ENCODE measurements around the gene PSEN1.
A peak's percentile ranks its signal among the peaks of the same experiment; 100 is the strongest.

PSEN1 gene

GRCh38 chr14:73136387-73137225 is at the start of gene PSEN1:
Gene PSEN1, plus strand, starts transcription at chr14:73136507. Its CDS starts 11,513 bp downstream, at chr14:73148020.
- peak; percentile 90 to 97 (median 96) for DNase-seq

- DNase-seq: no peak
Measured at GRCh38 chr14:73091044-73091443, 45.3 kb upstream of the PSEN1 start.

- DNase-seq: no peak
Measured at GRCh38 chr14:73097421-73097820, 38.9 kb upstream of the PSEN1 start.

GRCh38 chr14:73100334-73100733 is 36.0 kb upstream of the PSEN1 start:
- no peak for DNase-seq

GRCh38 chr14:73102806-73103497 is 33.4 kb upstream of the PSEN1 start:
- no peak for DNase-seq

GRCh38 chr14:73105050-73105449 is 31.3 kb upstream of the PSEN1 start:
- no peak for DNase-seq

- no peak for DNase-seq
Measured at GRCh38 chr14:73105727-73106126, 30.6 kb upstream of the PSEN1 start.

- no peak for DNase-seq
Measured at GRCh38 chr14:73116079-73116665, 20.1 kb upstream of the PSEN1 start.

GRCh38 chr14:73124180-73124894 is 12.0 kb upstream of the PSEN1 start:
- DNase-seq: no peak

GRCh38 chr14:73125169-73125588 is 11.1 kb upstream of the PSEN1 start:
- DNase-seq: no peak

- DNase-seq: no peak
Measured at GRCh38 chr14:73125746-73126145, 10.6 kb upstream of the PSEN1 start.

GRCh38 chr14:73133795-73134194 is 2.5 kb upstream of the PSEN1 start:
- no peak for DNase-seq

GRCh38 chr14:73136085-73136386 is 271 bp upstream of the PSEN1 start:
- DNase-seq: no peak

GRCh38 chr14:73140811-73141323 is 4.6 kb downstream of the PSEN1 start:
- no peak for DNase-seq

- no peak for DNase-seq
Measured at GRCh38 chr14:73142216-73142615, 5.9 kb downstream of the PSEN1 start.

GRCh38 chr14:73143003-73143402 is 6.7 kb downstream of the PSEN1 start:
- DNase-seq: no peak

- DNase-seq: no peak
Measured at GRCh38 chr14:73143617-73144016, 7.3 kb downstream of the PSEN1 start.

- no peak for DNase-seq
Measured at GRCh38 chr14:73145371-73145770, 9.1 kb downstream of the PSEN1 start.

GRCh38 chr14:73146111-73146510 is 9.8 kb downstream of the PSEN1 start:
- no peak for DNase-seq

- no peak for DNase-seq
Measured at GRCh38 chr14:73149753-73150152, 13.4 kb downstream of the PSEN1 start.

- DNase-seq: no peak
Measured at GRCh38 chr14:73153272-73153671, 17.0 kb downstream of the PSEN1 start.

- DNase-seq: no peak
Measured at GRCh38 chr14:73162251-73162650, 25.9 kb downstream of the PSEN1 start.

- no peak for DNase-seq
Measured at GRCh38 chr14:73166399-73166798, 30.1 kb downstream of the PSEN1 start.
